Fibroblast of skin of abdomen (primary cell): ENCODE results near the gene GNAO1. TPM values are rescaled to one million over a fixed set of nuclear protein-coding genes. Genes with fewer than 3 reads are reported as not detected.

Experiments
- DNase-seq: peaks from one replicate; pipeline ENCODE4 v3.0.0-alpha.2; 2013
- polyA plus RNA-seq, 2 experiments: library from polyadenylated mRNA; unstranded; fragments of 120-200 nt; gene quantifications; one replicate each; pipeline ENCODE4 v1.2.1, GENCODE V29; 2013; ENCODE audit not compliant: insufficient read length in 2 of 2

The GNAO1 gene
- polyA plus RNA-seq (2013, experiment 1 of 2; ENCODE audit: insufficient read length): 4.6 TPM
- 3.8 TPM for polyA plus RNA-seq (2013, experiment 2 of 2; ENCODE audit: insufficient read length)

DNA sequence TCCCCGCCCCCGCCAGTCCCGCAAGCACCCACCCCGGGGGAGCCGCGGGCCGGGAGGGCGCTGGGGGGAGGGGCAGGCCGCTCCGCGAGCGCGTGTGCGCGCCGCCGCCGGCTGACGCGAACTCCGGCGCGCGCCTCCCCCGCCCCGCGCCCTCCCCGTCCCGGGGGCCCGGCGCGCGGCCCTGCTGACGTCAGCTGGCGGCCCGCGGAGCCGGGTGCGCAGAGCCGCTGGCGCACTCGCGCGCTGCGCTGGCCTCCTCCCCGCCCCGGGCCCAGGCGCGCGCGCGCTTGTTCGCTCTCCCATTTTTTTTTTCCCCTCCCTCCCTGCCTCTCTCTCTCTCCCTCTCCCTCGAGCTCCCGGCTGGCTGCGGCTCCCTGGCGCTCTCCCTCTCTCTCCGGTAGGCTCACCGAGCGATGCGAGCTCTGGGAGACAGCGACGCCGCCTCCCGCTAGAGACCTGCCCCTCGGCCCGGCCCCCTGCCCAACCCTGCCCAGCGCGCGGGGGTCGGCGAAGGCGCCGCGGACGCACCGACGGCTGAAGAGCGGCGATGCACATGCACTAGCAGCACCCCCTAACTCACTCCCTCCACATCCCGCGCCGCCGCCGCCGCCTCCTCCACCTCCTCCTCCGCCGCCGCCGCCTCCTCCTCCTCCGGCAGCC, at the start of gene GNAO1:
Gene GNAO1 (plus strand): TSS at position 334 of the 660 bp plus-strand sequence. CDS start 747 bp downstream, outside the sequence.
- peak; percentile 76 for DNase-seq

GRCh38 chr16:56143666-56144065, 47.6 kb upstream of the GNAO1 start:
- no peak for DNase-seq

DNA sequence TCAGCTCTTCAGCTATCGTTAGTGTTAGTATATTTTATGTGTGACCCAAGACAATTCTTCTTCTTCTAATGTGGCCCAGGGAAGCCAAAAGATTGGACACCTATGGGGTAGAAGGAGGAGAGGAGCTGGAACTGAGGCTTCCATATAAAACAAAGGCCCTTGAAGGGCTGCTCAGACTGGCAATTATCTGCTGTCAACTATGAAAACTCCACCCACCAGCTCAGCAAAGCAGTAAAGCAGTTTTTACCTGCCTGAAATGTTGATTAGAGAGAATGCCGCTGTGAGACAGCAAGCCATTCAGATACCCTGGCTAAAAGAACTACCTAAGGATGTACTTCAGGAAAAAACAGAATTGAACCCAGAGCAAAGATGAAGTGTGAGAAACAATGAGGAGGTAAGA, 45.9 kb upstream of the GNAO1 start:
- DNase-seq: no peak

- DNase-seq: no peak
Measured at GRCh38 chr16:56151621-56152020, 39.7 kb upstream of the GNAO1 start.

GRCh38 chr16:56161658-56162057, 29.6 kb upstream of the GNAO1 start:
- no peak for DNase-seq

DNA sequence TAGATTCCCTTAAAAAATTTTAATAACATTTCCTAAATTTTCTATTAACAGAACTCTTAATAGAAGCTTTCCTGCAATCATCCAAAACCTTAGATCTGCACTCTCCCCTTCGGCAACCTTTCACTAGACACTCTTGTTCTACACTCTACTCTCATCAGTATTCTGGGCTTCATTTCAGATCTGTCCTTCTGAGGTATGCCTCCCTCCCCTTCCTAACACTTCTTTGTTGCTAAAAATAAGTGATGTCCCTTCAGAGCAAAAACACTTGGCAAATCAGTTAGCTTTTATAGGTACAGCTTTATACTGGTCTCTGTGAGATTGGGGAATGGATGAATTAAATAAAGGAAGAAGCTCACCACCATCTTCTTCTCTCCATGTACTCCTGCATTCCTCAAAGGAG, 28.2 kb upstream of the GNAO1 start:
- no peak for DNase-seq

- DNase-seq: no peak
Measured at GRCh38 chr16:56163938-56164337, 27.4 kb upstream of the GNAO1 start.

GRCh38 chr16:56164636-56165035, 26.7 kb upstream of the GNAO1 start:
- DNase-seq: no peak

DNA sequence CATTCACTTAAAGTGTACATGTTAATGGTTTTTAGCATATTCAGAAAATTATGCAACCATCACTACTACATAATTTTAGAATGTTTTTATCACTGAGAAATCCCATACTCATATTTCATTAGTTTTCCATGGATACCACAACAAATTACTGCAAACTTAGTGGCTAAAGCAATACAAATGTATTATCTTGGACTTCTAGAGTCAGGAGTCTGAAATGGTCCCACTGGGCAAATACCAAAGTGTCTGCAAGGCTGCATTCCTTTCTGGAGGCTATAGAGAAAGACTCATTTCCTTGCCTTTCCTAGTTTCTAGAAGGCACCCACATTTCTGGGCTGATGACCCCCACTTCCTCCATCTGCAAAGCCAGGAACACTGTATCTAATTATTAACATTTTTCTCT, 16.9 kb upstream of the GNAO1 start:
- DNase-seq: no peak

DNA sequence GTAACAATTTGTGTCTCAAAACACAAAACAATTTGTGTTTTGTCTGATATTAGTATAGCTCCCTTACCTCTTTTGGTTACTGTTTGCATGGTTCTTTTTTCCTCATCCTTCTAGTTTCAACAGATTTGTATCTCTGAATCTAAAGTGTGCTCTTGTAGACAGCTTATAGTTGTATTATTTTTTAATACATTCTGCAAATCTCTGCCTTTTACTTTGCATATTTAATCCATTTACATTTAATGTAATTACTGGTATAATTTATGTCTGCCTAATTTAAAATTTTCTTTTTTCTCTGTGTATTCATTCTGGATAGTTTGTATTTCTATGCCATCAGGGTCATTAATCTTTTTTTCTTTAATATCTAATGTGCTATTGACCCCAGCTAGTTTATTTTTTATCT, 9.9 kb upstream of the GNAO1 start:
- no peak for DNase-seq

GRCh38 chr16:56183266-56183665, 8.0 kb upstream of the GNAO1 start:
- no peak for DNase-seq

- DNase-seq: no peak
Measured at GRCh38 chr16:56190048-56190676, 1.1 kb upstream of the GNAO1 start.

DNA sequence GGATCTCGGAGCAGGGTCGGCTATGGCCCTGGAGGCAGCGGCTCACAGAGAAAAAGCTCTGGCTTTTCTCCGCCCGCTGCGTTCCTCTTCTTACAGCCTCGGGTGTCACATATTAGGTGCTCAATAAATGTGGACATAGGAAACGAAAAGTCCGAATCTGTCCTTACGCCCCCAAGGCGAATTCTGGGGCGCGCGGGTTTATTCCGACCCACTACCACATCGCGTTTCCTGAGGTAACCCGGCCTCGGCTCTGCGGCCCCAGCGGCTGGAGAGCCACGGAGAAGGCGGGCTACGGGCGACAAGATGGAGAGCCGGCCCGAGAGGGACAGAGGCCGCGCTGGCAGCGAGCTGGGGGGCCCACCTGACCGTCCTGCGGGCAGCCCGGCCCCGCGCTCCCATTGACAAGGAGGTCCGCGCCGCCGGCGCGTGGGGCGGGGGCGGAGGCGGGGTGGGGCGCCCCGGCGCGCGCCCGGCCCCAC, 573 bp upstream of the GNAO1 start:
- DNase-seq: no peak

DNA sequence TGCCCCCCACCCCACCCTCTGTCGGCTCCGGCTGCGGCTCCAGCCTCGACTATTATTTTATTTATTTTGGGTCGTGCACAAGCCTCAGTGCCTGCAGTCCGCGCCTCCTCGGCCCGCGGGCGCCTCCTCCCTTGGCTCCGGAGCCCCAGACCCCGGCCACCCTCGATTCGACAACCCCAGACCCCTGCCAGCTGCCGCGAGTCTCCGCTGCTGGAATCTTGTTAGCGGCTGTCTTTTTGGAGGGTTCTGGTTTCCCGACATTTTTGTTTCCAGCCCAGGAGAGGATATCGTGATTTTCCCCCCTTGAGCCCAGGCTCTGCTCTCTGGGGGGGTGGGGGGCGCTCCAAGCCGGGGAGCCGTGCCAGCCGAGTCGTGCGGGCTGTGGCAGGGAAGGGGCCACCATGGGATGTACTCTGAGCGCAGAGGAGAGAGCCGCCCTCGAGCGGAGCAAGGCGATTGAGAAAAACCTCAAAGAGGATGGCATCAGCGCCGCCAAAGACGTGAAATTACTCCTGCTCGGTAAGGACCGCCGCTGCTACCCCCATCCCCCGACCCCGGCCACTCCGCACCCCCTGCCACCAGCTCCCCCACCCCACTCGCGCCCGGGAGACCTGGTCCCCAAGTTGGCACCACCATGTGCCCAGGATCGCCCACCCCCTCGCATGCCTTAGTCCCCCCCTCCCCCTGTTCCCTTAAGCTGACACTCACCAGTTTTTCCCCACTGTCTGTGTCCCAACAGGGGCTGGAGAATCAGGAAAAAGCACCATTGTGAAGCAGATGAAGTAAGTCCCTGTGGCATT, 746 bp downstream of the GNAO1 start:
- no peak for DNase-seq

DNA sequence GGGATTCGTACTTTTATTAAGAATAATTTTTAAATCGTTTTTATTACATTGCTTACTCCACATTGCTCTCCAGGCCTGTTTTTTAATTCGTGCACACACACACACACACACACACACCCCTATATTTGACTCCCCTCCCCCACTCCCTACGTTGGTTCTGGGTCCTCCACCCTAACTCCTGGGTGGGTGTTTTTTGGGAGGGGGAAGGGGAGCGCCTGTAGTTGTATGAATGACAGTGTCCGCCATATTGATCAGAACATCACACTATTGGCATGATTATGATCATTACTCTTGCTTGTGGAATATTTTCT, 1.3 kb downstream of the GNAO1 start:
- DNase-seq: no peak

DNA sequence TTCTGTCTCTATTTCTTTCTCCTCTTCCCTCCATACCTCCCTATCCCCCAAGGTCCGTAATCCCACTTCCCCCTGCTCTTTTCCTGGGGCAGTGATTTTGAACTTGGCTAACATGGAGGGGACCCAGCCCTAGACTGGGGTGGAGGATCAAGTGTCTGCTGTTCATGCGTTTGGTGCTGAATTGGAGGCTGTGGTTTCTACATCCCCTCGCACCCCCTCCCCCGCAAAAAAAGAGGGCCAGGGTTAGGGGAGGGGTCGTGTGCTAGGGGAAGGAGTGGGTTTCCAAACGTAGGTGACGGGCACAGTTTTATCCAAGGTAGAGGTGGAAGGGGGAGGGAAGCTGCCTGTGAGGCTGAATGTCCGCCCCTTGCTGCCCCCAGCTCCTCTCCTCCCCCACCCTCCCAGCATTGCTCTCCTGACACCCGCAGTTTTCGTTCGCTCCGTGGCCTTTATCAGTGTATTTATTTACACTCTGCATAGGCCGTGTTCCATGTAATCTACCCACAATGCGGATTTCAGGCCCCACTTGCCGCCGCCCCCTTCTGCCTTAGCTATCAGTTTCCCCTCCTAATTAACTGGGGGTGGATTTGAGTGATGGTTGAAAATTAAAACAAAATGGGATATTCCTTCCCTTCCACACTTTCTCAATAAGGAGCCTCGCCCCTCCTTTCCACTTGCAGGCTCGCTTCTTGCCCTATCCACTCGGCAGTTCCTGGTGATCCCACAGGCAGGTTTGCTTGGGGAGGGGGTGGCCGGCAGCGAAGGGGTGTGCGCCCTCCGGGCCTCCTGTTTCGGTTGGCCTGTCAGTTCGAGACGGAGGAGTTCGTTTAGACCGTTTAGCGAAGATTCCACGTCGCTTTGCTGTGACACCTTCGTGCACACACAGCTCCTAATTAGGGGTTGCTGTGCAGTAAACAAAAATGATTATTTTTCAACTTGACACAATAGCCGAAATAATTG, 2.0 kb downstream of the GNAO1 start:
- DNase-seq: no peak

DNA sequence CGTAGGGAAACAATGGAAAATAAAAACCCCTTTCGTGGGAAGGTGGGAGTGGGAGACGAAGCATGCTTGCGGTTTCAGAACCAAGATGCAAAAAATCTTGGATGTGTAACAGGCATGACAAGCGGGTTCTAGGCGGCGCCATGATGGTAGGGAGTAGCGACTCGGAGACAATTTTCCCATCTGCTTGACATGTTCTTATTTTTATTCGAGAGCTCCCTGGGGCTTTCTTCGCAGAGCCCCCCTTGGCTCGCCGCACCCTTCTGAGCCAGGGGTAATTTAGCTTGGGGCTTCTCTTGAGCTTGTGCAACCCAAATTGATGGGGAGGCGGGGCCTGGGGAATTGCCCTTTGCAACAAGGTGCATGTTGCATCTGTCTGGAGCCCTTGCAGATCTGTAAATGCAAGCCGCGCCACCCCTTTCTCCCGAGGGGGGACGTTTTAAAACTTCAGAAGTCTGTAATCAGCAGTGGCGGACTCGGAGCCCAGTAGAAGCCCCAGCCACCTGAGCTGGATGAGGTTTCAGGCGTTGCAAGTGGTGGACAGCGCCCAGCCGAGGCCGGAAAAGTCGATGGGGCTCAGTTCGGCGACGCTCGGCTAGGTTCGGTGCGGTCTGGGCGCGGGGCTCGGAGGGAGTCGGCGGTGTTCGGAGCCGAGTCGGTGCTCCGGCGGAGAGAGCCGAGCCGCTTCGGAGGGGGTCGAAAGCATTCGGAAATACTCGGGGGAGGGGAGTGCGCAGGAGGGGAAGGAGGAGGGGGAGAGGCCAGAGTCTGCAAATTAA, 2.9 kb downstream of the GNAO1 start:
- peak; percentile 72 for DNase-seq

DNA sequence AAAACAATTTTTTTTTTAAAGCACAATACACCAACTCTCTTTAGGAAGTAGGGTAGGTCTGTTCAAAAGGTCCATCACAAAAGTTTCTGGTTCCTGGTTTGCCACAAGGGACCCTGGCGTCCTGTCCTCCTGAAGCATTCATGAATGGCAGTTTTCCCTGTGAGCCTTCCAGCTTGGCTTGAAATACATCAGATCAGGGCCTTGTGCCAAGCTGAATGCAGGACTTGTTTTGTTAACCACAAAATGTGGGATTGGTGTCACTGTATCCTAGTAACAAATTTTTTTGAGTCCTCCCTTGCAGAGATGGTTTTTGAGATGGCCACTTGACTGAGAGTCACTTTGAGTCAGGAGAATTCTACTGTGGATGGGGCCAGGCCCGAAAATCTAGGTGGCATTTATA, 3.9 kb downstream of the GNAO1 start:
- no peak for DNase-seq

DNA sequence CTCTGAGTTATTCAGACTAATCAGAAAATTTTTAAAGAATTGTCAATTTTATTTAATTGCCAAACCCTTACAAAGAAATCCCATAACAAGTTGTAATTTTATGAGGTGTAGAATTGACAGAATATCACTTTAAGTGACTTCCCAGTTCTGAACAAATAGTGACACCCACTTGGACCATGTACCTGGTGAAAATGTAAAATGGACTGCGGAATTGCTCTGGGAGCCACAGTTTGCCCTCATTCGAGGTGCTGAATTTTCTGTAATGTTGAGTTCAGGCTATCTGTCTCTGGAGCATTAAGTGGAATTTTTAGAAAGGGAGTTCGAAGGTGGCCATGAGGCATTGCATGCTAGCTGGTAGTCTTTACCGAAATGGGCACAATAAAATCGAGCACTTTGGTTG, 5.1 kb downstream of the GNAO1 start:
- DNase-seq: no peak

GRCh38 chr16:56197192-56197992, 6.1 kb downstream of the GNAO1 start:
- no peak for DNase-seq
